HFF-Myc (cell line): ENCODE results near the gene RPTOR.

Experiments
- DNase-seq: peaks from one replicate; pipeline ENCODE4 v3.0.0-alpha.2; 2011; ENCODE audit warnings: low read depth; ENCODE audit errors: extremely low read depth
- H3K4me3 ChIP-seq: replicated peaks from 2 replicates; pipeline ENCODE4 v1.5.1; 2011; ENCODE audit warnings: low read depth, mild to moderate bottlenecking, control low read depth, low read length
- CTCF ChIP-seq: IDR thresholded peaks from 2 replicates; pipeline ENCODE4 v1.5.1; 2012; ENCODE audit warnings: mild to moderate bottlenecking, low read depth, low read length, control low read depth; ENCODE audit errors: missing control alignments

The RPTOR gene

GRCh38 chr17:80996422-80997305 is 452.0 kb downstream of the RPTOR start:
- no peak overlapping the region for H3K4me3 ChIP-seq

GRCh38 chr17:80997424-80998117 is 452.9 kb downstream of the RPTOR start:
- no peak for TF ChIP-seq CTCF

More at GRCh38 chr17:80996422-80997305, 452.0 kb downstream of the RPTOR start:
- DNase-seq: no peak
- TF ChIP-seq CTCF: no peak

GRCh38 chr17:80998118-80998747 is 453.6 kb downstream of the RPTOR start:
- H3K4me3 ChIP-seq: no peak overlapping the region
- TF ChIP-seq CTCF: no peak
- DNase-seq: no peak

More at GRCh38 chr17:80997424-80998117, 452.9 kb downstream of the RPTOR start:
- H3K4me3 ChIP-seq: no peak overlapping the region
- DNase-seq: no peak

- DNase-seq: no peak
- H3K4me3 ChIP-seq: no peak overlapping the region
- no peak for TF ChIP-seq CTCF
Measured at GRCh38 chr17:80998748-80999535, 454.3 kb downstream of the RPTOR start.

- no peak overlapping the region for H3K4me3 ChIP-seq
- DNase-seq: no peak
- TF ChIP-seq CTCF: no peak
Measured at GRCh38 chr17:80999536-81000333, 455.1 kb downstream of the RPTOR start.

- no peak for TF ChIP-seq CTCF
- no peak for DNase-seq
- no peak overlapping the region for H3K4me3 ChIP-seq
Measured at GRCh38 chr17:81000334-81000630, 455.6 kb downstream of the RPTOR start.
